WTC11 (cell line): ENCODE measurements around the gene ATF4. TPM values are rescaled to one million over a fixed set of nuclear protein-coding genes. Genes with fewer than 3 reads are reported as not detected.

Experiments
- ATAC-seq: fragments of 200-7000 bp; cut with Tn5 transposase; 2 replicates; pipeline ENCODE4 v1.10.0; 2021; ENCODE audit warnings: mild to moderate bottlenecking, moderate library complexity
- CTCF ChIA-PET: fragments of 300-600 bp; sonication (Branson Sonifier 250); formaldehyde crosslinking; loops from one replicate; lab custom pipeline; 2021; ENCODE audit warnings: antibody characterized with exemption; lab: Charles Lee
- POLR2A ChIA-PET: fragments of 350-600 bp; sonication (Branson Sonifier 250); formaldehyde crosslinking; loops from one replicate; lab custom pipeline; 2021; ENCODE audit warnings: antibody characterized with exemption; lab: Charles Lee
- DNase-seq: peaks from one replicate; pipeline ENCODE4 v3.0.0; 2021; ENCODE audit warnings: low spot score
- H3K27ac Mint-ChIP-seq: 2 replicates; pipeline ENCODE4 v1.8.0; 2021; ENCODE audit warnings: mixed read lengths
- H3K27me3 Mint-ChIP-seq: 2 replicates; pipeline ENCODE4 v1.8.0; 2021; ENCODE audit warnings: low read depth, mild to moderate bottlenecking, moderate library complexity, mixed read lengths
- H3K36me3 Mint-ChIP-seq: 2 replicates; pipeline ENCODE4 v1.8.0; 2021; ENCODE audit warnings: mixed read lengths
- H3K4me1 Mint-ChIP-seq: 2 replicates; pipeline ENCODE4 v1.8.0; 2022; ENCODE audit warnings: mixed read lengths
- H3K4me3 Mint-ChIP-seq: 2 replicates; pipeline ENCODE4 v1.8.0; 2021; ENCODE audit warnings: mild to moderate bottlenecking, moderate library complexity, mixed read lengths
- H3K9me3 Mint-ChIP-seq: 2 replicates; pipeline ENCODE4 v1.8.0; 2021; ENCODE audit warnings: mixed read lengths
- CBFB ChIP-seq: sonication (generic); formaldehyde crosslinking; IDR thresholded peaks from 2 replicates; pipeline ENCODE4 v1.8.1; 2022; ENCODE audit warnings: mild to moderate bottlenecking, low read depth, missing genetic modification reagents
- ESRRA ChIP-seq: sonication (generic); formaldehyde crosslinking; IDR thresholded peaks from 2 replicates; pipeline ENCODE4 v1.8.1; 2022; ENCODE audit warnings: mild to moderate bottlenecking, missing genetic modification reagents, borderline replicate concordance
- IRF2 ChIP-seq: sonication (generic); formaldehyde crosslinking; IDR thresholded peaks from 2 replicates; pipeline ENCODE4 v1.8.0; 2022; ENCODE audit warnings: low read depth, missing genetic modification reagents, borderline replicate concordance
- NFATC4 ChIP-seq: fragments of 250-450 bp; sonication (Bioruptor Pico); IDR thresholded peaks from 2 replicates; pipeline ENCODE4 v1.9.0; 2021; ENCODE audit warnings: mild to moderate bottlenecking
- PRDM15 ChIP-seq: sonication (generic); formaldehyde crosslinking; IDR thresholded peaks from 2 replicates; pipeline ENCODE4 v1.8.0; 2022; ENCODE audit warnings: missing genetic modification reagents
- ZBTB21 ChIP-seq: sonication (generic); formaldehyde crosslinking; IDR thresholded peaks from 2 replicates; pipeline ENCODE4 v1.8.1; 2023; ENCODE audit warnings: mild to moderate bottlenecking, missing genetic modification reagents, borderline replicate concordance
- ZNF263 ChIP-seq: sonication (generic); formaldehyde crosslinking; IDR thresholded peaks from 2 replicates; pipeline ENCODE4 v1.8.1; 2022; ENCODE audit warnings: low read depth, mild to moderate bottlenecking, moderate library complexity, missing genetic modification reagents
- ZNF671 ChIP-seq: fragments of 250-450 bp; sonication (Bioruptor Pico); IDR thresholded peaks from 2 replicates; pipeline ENCODE4 v1.8.0; 2021; ENCODE audit warnings: mild to moderate bottlenecking
- ZSCAN18 ChIP-seq: fragments of 250-450 bp; sonication (Bioruptor Pico); IDR thresholded peaks from 2 replicates; pipeline ENCODE4 v2.1.2; 2022; ENCODE audit warnings: mild to moderate bottlenecking, moderate library complexity
- total RNA-seq: library from RNA; stranded (reverse); gene quantifications from 3 replicates; pipeline ENCODE4 v1.2.3, GENCODE V29; 2021
- TF ChIP-seq, protein P1 (sequence below): sonication (generic); formaldehyde crosslinking; IDR thresholded peaks from 2 replicates; pipeline ENCODE4 v1.8.1; 2022; ENCODE audit warnings: mild to moderate bottlenecking, missing genetic modification reagents, moderate library complexity, borderline replicate concordance
- TF ChIP-seq, protein P2 (sequence below): sonication (generic); formaldehyde crosslinking; conservative IDR thresholded peaks from 2 replicates; pipeline ENCODE4 v1.8.1; 2022; ENCODE audit warnings: mild to moderate bottlenecking, missing genetic modification reagents
- TF ChIP-seq, protein P3 (sequence below): sonication (generic); formaldehyde crosslinking; IDR thresholded peaks from 2 replicates; pipeline ENCODE4 v1.8.0; 2022; ENCODE audit warnings: mild to moderate bottlenecking, missing genetic modification reagents
- TF ChIP-seq, protein P4 (sequence below): sonication (generic); formaldehyde crosslinking; IDR thresholded peaks from 2 replicates; pipeline ENCODE4 v1.8.1; 2022; ENCODE audit warnings: missing genetic modification reagents, borderline replicate concordance
- TF ChIP-seq, protein P5 (sequence below): sonication (generic); formaldehyde crosslinking; IDR thresholded peaks from 2 replicates; pipeline ENCODE4 v1.8.1; 2023; ENCODE audit warnings: mild to moderate bottlenecking, missing genetic modification reagents, moderate library complexity
- TF ChIP-seq, protein P6 (sequence below): sonication (generic); formaldehyde crosslinking; IDR thresholded peaks from 2 replicates; pipeline ENCODE4 v1.8.0; 2023; ENCODE audit warnings: missing genetic modification reagents, mild to moderate bottlenecking, borderline replicate concordance

ATF4 gene
- total RNA-seq, 1 experiment from 2014 or later, result 460 TPM

DNA sequence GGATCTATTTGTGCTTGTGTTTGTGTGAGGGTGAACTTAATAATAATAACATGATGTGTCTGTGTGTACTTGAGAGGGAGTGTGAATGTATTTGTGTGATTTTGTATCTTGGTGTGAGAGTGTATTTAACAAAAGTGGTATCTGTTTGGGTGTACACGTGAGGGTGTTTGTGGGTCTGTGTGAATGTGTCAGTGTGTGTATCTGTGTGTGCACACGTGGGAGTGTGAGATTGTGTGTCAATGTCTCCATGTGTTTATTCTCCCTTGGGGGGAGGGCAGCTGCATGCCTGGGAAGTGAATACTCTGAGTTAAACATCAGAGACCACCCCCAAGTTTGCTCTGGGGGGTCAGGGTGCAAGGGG is 27.2 kb downstream of the ATF4 start:
- Mint-ChIP-seq H3K4me1 (peaks cover 14% of the 10 kb centered on the region), H3K36me3 (no peaks in the 10 kb centered on the region), H3K9me3 (no peaks in the 10 kb centered on the region), H3K27me3 (peaks cover 35% of the 10 kb centered on the region), H3K27ac (no peak overlapping the region), H3K4me3 (no peak overlapping the region)
- ATAC-seq (no peak), DNase-seq (no peak)
- no peak for TF ChIP-seq CBFB (CRISPR knock-in tag)
- TF ChIP-seq PRDM15 (CRISPR knock-in tag), result no peak
- TF ChIP-seq ZNF671, result no peak
- TF ChIP-seq, protein P1, sequence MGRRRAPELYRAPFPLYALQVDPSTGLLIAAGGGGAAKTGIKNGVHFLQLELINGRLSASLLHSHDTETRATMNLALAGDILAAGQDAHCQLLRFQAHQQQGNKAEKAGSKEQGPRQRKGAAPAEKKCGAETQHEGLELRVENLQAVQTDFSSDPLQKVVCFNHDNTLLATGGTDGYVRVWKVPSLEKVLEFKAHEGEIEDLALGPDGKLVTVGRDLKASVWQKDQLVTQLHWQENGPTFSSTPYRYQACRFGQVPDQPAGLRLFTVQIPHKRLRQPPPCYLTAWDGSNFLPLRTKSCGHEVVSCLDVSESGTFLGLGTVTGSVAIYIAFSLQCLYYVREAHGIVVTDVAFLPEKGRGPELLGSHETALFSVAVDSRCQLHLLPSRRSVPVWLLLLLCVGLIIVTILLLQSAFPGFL, result no peak
- TF ChIP-seq ZSCAN18, result no peak
- TF ChIP-seq IRF2 (CRISPR knock-in tag), result no peak
- CTCF ChIA-PET, result no interaction called here
- POLR2A ChIA-PET, result no interaction called here

GRCh38 chr22:39553429-39553828 is 33.1 kb downstream of the ATF4 start:
- Mint-ChIP-seq H3K4me1 (peaks cover 7% of the 10 kb centered on the region), H3K27ac (no peak overlapping the region), H3K4me3 (no peak overlapping the region), H3K27me3 (peaks cover 41% of the 10 kb centered on the region), H3K36me3 (no peaks in the 10 kb centered on the region), H3K9me3 (no peaks in the 10 kb centered on the region)
- POLR2A ChIA-PET, result interaction anchor here (0.7 kb wide), 1 partner anchor 81 kb away, joined by 7 read pairs; no protein-coding TSS in a partner anchor
- ATAC-seq (no peak), DNase-seq (no peak)
- TF ChIP-seq, protein P2, sequence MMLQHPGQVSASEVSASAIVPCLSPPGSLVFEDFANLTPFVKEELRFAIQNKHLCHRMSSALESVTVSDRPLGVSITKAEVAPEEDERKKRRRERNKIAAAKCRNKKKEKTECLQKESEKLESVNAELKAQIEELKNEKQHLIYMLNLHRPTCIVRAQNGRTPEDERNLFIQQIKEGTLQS (CRISPR knock-in tag), result no peak
- no peak for TF ChIP-seq NFATC4 (CRISPR knock-in tag)
- TF ChIP-seq ZNF263 (CRISPR knock-in tag), result no peak
- TF ChIP-seq ESRRA (CRISPR knock-in tag), result no peak
- TF ChIP-seq, protein P3, sequence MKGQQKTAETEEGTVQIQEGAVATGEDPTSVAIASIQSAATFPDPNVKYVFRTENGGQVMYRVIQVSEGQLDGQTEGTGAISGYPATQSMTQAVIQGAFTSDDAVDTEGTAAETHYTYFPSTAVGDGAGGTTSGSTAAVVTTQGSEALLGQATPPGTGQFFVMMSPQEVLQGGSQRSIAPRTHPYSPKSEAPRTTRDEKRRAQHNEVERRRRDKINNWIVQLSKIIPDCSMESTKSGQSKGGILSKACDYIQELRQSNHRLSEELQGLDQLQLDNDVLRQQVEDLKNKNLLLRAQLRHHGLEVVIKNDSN, result no peak
- TF ChIP-seq ZBTB21 (CRISPR knock-in tag), result no peak
- TF ChIP-seq, protein P4, sequence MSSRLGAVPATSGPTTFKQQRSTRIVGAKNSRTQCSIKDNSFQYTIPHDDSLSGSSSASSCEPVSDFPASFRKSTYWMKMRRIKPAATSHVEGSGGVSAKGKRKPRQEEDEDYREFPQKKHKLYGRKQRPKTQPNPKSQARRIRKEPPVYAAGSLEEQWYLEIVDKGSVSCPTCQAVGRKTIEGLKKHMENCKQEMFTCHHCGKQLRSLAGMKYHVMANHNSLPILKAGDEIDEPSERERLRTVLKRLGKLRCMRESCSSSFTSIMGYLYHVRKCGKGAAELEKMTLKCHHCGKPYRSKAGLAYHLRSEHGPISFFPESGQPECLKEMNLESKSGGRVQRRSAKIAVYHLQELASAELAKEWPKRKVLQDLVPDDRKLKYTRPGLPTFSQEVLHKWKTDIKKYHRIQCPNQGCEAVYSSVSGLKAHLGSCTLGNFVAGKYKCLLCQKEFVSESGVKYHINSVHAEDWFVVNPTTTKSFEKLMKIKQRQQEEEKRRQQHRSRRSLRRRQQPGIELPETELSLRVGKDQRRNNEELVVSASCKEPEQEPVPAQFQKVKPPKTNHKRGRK (CRISPR knock-in tag), result no peak
- TF ChIP-seq, protein P5, sequence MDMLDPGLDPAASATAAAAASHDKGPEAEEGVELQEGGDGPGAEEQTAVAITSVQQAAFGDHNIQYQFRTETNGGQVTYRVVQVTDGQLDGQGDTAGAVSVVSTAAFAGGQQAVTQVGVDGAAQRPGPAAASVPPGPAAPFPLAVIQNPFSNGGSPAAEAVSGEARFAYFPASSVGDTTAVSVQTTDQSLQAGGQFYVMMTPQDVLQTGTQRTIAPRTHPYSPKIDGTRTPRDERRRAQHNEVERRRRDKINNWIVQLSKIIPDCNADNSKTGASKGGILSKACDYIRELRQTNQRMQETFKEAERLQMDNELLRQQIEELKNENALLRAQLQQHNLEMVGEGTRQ (CRISPR knock-in tag), result no peak
- TF ChIP-seq, protein P6, sequence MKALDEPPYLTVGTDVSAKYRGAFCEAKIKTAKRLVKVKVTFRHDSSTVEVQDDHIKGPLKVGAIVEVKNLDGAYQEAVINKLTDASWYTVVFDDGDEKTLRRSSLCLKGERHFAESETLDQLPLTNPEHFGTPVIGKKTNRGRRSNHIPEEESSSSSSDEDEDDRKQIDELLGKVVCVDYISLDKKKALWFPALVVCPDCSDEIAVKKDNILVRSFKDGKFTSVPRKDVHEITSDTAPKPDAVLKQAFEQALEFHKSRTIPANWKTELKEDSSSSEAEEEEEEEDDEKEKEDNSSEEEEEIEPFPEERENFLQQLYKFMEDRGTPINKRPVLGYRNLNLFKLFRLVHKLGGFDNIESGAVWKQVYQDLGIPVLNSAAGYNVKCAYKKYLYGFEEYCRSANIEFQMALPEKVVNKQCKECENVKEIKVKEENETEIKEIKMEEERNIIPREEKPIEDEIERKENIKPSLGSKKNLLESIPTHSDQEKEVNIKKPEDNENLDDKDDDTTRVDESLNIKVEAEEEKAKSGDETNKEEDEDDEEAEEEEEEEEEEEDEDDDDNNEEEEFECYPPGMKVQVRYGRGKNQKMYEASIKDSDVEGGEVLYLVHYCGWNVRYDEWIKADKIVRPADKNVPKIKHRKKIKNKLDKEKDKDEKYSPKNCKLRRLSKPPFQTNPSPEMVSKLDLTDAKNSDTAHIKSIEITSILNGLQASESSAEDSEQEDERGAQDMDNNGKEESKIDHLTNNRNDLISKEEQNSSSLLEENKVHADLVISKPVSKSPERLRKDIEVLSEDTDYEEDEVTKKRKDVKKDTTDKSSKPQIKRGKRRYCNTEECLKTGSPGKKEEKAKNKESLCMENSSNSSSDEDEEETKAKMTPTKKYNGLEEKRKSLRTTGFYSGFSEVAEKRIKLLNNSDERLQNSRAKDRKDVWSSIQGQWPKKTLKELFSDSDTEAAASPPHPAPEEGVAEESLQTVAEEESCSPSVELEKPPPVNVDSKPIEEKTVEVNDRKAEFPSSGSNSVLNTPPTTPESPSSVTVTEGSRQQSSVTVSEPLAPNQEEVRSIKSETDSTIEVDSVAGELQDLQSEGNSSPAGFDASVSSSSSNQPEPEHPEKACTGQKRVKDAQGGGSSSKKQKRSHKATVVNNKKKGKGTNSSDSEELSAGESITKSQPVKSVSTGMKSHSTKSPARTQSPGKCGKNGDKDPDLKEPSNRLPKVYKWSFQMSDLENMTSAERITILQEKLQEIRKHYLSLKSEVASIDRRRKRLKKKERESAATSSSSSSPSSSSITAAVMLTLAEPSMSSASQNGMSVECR (CRISPR knock-in tag), result no peak
- CTCF ChIA-PET, result interaction anchor here (1.0 to 2.5 kb wide), 2 partner anchors 10 to 19 kb away, joined by 3 to 9 read pairs; no protein-coding TSS in a partner anchor
